GM19043 (cell line): ENCODE data around the gene TUB.

Experiments used
- ATAC-seq: cut with Tn5 transposase; IDR thresholded peaks from one replicate; pipeline ENCODE4 v1.9.1; 2021; ENCODE audit warnings: low read depth; ENCODE audit not compliant: unreplicated experiment

Gene TUB

GRCh38 chr11:8080674-8081590, at the start of gene TUB:
Gene TUB (plus strand): TSS chr11:8081211. CDS start chr11:8081511, 300 bp downstream.
- ATAC-seq = no peak

- ATAC-seq = no peak
These were observed 49.5 kb upstream of the TUB start for GRCh38 chr11:8031248-8032115.

- ATAC-seq = no peak
These were observed 48.9 kb upstream of the TUB start for GRCh38 chr11:8032122-8032521.

- no peak for ATAC-seq
These were observed 48.3 kb upstream of the TUB start for GRCh38 chr11:8032576-8033304.

- peak; percentile 85 for ATAC-seq
These were observed 47.5 kb upstream of the TUB start for GRCh38 chr11:8033305-8034105.

GRCh38 chr11:8034106-8034585, 46.9 kb upstream of the TUB start:
- no peak for ATAC-seq

GRCh38 chr11:8034604-8035190, 46.3 kb upstream of the TUB start:
- no peak for ATAC-seq

GRCh38 chr11:8035200-8035855, 45.7 kb upstream of the TUB start:
- ATAC-seq = no peak

GRCh38 chr11:8036002-8036802, 44.8 kb upstream of the TUB start:
- no peak for ATAC-seq

- ATAC-seq = no peak
These were observed 44.0 kb upstream of the TUB start for GRCh38 chr11:8036986-8037385.

- no peak for ATAC-seq
These were observed 42.6 kb upstream of the TUB start for GRCh38 chr11:8038393-8038792.

- no peak for ATAC-seq
These were observed 42.0 kb upstream of the TUB start for GRCh38 chr11:8038811-8039529.

GRCh38 chr11:8039530-8040260, 41.3 kb upstream of the TUB start:
- ATAC-seq = no peak

- no peak for ATAC-seq
These were observed 40.6 kb upstream of the TUB start for GRCh38 chr11:8040261-8040920.

GRCh38 chr11:8040921-8041285, 40.1 kb upstream of the TUB start:
- no peak for ATAC-seq

GRCh38 chr11:8041576-8041975, 39.4 kb upstream of the TUB start:
- ATAC-seq = no peak
